ENCODE measurements around the gene MEIKIN.
"Not testable (repeated sequence)": the region's sequence is repeated elsewhere in the genome, so short reads cannot be mapped to it uniquely, and the experiment has no call there.

MEIKIN gene

DNA sequence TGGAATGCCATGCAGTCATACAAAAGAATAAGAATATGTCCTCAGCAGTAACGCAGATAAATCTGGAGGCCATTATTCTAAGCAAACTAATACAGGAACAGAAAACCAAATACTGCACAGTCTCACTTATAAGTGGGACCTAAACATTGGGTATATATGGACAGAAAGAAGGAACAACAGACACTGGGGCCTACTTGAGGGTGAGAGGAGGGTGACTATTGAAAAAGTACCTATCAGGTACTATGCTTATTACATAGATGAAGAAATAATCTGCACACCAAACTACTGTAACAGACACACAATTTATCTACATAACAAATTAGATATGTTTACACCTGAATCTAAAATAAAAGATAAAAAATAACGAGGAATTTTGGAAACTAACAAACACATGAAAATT is 38.8 kb downstream of the MEIKIN start:
- DNase-seq (ENCODE audit: low read depth): no peak

DNA sequence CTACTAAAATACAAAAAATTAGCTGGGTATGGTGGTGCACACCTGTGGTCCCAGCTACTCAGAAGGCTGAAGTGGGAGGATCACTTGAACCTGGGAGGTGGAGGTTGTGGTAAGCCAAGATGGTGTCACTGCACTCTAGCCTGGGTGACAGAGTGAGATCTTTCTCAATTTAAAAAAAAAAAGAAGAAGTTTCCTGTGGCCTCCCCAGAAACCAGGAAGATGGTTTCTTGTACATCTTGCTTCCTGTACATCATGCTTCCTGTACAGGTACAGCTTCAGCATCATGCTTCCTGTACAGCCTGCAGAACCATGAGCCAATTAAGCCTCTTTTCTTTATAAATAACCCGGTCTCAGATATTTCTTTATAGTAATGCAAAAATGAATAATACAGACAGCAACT is 43.2 kb downstream of the MEIKIN start:
- not testable (repeated sequence) for DNase-seq (ENCODE audit: low read depth)

DNA sequence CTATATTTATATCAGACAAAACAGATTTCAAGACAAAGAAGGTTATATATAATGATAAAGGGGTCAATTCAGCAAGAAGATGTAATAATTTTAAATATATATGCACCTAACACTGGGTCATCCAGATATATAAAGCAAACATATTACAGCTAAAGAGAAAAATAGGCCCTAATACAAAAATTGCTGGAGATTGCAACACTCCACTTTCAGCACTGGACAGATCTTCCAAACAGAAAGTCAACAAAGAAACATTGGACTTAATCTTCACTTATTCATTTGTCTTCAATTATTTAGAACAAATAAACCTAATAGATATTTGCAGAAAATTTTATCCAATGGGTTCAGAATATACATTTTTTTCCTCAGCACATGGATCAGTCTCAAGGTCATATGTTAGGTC is 45.8 kb downstream of the MEIKIN start:
- no peak for DNase-seq (ENCODE audit: low read depth)

DNA sequence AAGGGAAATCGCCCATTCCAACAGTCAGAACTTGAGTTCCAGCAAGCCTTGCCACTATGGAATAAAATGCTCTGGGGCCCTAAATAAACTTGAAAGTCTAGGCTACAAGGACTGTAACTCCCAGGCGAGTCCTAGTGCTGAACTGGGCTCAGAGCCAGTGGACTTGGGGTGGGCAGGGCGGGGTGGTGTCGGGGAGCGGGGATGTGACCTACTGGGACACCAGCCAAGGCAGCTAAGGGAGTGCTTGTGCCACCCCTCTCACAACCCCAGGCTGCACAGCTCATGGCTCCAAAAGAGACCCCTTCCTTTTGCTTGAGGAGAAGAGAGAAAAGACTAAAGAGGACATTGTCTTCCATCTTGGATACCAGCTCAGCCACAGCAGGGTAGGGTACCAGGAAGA is 61.5 kb downstream of the MEIKIN start:
- no peak for DNase-seq (ENCODE audit: low read depth)

DNA sequence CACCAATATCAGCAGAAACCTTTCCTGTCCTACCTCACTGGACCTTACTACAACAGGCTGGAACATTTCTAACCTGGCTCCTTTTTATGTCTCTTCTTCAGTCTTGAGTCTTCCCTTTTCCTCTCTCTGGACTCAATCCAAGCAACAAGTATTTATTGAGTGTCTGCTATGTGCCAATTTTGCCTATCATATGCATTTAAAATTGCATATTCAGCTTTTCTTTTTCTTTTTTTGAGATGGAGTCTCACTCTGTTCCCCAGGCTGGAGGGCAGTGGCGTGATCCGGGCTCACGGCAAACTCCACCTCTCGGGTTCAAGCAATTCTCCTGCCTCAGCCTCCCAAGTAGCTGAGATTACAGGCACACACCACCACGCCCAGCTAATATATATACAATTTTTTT is 65.8 kb downstream of the MEIKIN start:
- DNase-seq (ENCODE audit: low read depth): no peak

GRCh38 chr5:131877873-131878272 is 67.6 kb downstream of the MEIKIN start:
- DNase-seq (ENCODE audit: low read depth): no peak

- not testable (repeated sequence) for DNase-seq (ENCODE audit: low read depth)
These were observed 74.2 kb downstream of the MEIKIN start for GRCh38 chr5:131871251-131871650.

GRCh38 chr5:131867524-131867923 is 77.9 kb downstream of the MEIKIN start:
- DNase-seq (ENCODE audit: low read depth): no peak

- DNase-seq (ENCODE audit: low read depth): no peak
These were observed 81.8 kb downstream of the MEIKIN start for GRCh38 chr5:131863700-131864099.

- no peak for DNase-seq (ENCODE audit: low read depth)
These were observed 88.1 kb downstream of the MEIKIN start for GRCh38 chr5:131857388-131857787.

DNA sequence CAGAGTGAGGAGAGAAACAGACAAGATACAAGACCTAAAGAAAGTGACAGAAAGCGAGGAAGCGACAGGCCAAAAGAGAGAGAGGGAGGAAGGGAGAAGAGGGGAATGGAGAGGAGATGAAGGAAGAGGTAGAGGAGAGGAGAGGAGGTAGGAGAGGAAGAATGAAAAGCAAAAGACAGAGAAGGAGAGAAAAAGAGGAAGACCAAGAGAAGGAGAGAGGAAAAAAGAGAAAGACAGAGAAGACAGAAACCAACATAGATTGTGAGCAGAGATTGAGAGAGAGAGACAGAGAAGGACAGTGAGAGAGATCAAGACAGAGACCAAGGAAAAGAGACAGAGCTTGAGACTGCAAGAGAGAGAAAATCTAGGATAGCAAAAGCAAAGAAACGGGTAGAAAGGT is 90.0 kb downstream of the MEIKIN start:
- DNase-seq (ENCODE audit: low read depth): no peak

- no peak for DNase-seq (ENCODE audit: low read depth)
These were observed 91.3 kb downstream of the MEIKIN start for GRCh38 chr5:131854134-131854533.

- DNase-seq (ENCODE audit: low read depth): no peak
These were observed 96.8 kb downstream of the MEIKIN start for GRCh38 chr5:131848662-131849061.

- no peak for DNase-seq (ENCODE audit: low read depth)
These were observed 98.9 kb downstream of the MEIKIN start for GRCh38 chr5:131846536-131846935.

GRCh38 chr5:131845828-131846227 is 99.6 kb downstream of the MEIKIN start:
- no peak for DNase-seq (ENCODE audit: low read depth)

- DNase-seq (ENCODE audit: low read depth): not testable (repeated sequence)
These were observed 102.5 kb downstream of the MEIKIN start for GRCh38 chr5:131842971-131843370.

DNA sequence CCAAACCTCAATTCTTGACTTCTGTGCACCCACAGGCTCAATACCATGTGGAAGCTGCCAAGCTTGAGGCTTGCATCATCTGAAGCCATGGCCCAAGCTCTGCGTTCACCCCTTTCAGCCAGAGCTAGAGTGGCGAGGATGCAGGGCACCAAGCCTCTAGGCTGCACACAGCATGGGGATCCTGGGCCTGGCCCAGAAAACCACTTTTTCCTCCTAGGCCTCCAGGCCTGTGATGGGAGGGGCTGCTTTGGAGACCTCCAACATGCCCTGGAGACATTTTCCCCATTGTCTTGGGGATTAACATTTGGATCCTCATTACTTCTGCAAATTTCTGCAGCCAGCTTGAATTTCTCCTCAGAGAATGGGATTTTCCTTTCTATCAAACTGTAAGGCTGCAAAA is 112.8 kb downstream of the MEIKIN start:
- DNase-seq (ENCODE audit: low read depth): not testable (repeated sequence)

DNA sequence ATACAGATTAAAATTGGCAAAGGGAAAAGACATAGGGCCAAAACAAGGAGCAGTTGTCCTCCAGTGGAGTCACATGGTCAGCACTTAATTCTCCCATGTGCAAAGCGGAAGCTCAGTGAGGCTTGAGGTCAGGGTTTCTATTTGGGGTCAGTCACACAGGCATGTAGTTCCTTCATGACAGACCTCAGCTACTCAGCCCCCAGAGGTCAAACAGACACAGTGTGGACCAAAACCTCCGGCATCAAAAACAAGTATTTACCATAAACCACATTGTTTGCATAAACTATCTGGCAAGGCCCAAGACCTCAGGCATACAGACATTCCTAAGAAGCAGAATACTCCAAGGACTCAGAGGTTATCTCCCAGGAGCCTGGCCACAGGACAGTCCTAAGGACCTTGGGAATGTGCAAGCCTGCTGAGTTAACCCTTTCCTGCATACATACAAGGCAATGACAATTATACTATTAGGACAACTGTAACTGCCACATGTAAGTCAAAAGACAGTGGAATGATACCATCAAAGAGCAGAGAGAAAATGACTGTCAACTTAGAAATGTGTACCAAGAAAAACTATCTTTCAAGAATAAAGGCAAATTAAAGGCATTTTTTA is 120.0 kb downstream of the MEIKIN start:
- no peak for DNase-seq (ENCODE audit: low read depth)

DNA sequence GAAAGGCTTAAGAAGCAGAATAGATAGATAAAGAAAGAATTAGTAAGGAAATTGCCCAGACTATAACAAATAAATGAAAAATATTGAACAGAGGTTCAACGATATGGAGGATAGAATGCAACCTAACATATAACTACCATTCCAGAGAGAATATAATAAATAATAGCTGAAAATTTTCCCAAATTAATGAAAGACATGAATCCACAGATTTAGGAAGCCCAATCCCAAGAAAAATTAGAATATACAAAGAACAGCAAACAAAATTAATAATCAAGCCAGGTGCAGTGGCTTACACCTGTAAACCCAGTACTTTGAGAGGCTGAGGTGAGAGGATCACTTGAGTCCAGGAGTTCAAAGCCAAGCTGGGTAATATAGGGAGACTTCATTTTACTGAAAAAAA is 120.8 kb downstream of the MEIKIN start:
- no peak for DNase-seq (ENCODE audit: low read depth)

GRCh38 chr5:131821221-131821620 is 124.2 kb downstream of the MEIKIN start:
- DNase-seq (ENCODE audit: low read depth): no peak

DNA sequence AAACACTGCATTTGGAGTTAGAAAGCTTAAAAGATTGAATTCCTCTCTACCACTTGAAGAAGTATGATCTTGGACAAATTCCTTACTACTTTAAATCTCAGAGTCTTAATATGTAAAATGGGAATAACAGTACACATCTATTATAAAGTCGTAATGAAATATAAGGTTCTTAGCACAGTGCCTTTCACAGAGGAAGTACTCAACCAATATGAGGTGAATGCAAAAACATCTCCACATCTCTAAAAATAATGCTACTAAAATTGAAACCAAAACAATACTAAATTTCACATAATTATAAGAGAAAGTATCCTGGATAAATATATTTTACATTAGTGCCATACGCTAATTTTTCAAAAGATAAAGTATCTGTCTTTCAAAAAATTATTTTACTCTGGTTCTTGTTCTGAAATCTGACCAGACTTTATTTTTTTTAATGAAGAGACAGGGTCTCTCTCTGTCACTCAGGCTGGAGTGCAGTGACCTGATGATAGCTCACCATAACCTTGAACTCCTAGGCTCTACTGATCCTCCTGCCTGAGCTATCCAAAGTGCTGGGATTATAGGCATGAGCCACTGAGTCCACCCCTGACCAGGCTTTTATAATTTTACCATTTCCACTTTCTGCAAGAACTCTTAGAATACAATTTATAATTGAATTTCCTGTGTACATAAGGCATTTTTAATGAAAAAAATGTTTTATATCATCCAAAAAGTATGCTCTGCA is 127.3 kb downstream of the MEIKIN start:
- no peak for DNase-seq (ENCODE audit: low read depth)

- no peak for DNase-seq (ENCODE audit: low read depth)
These were observed 130.5 kb downstream of the MEIKIN start for GRCh38 chr5:131814990-131815389.

DNA sequence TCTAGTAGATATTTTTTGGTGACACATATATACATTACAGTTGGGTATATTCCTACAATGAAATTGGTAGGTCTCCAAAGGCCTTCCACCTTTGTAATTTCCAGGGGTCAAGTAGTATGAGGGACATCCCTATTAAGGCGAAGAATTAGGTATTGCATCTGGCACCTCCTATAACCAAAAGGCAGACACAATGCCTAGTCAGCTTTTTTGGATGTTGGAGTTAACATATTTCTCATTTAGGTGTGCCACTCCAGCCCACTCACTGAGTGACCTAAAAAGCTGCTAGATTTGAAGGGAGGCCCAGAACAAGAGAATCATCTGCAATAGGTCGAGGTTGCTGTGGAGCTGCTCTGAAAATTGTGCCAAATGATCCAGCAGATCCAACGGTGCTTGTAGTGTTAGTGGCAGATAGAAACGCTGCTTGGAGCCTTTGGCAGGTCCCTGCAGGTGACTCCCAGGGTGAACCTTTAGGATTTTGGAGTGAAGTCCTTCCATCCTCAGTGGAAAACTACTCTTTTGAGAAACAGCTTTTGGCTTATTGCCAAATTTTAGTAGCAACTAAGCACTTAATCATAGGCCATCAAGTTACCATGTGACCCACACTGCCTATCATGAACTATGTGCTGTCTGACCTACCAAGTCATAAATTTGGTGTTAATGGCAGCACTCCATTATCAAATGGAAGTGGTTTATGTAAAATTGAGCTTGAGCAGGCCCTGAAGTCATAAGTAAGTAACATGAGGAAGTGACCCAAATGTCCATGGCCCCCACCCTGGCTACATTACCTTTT is 132.9 kb downstream of the MEIKIN start:
- no peak for DNase-seq (ENCODE audit: low read depth)
